T-helper 22 cell (primary cell): ENCODE measurements around the gene OR10G2.
"Not testable (repeated sequence)": the region's sequence is repeated elsewhere in the genome, so short reads cannot be mapped to it uniquely, and the experiment has no call there.

Experiments used
- DNase-seq: peaks from one replicate; pipeline ENCODE4 v3.0.0-alpha.2; 2020; ENCODE audit warnings: low read depth

The OR10G2 gene

GRCh38 chr14:21634840-21635239 lies at the start of gene OR10G2:
Gene OR10G2, minus strand, starts transcription at chr14:21634940. Its CDS starts 98 bp downstream, at chr14:21634842.
- no peak for DNase-seq

GRCh38 chr14:21680072-21680471 lies 45.3 kb upstream of the OR10G2 start:
- no peak for DNase-seq

- DNase-seq = no peak
These were observed 40.8 kb upstream of the OR10G2 start for GRCh38 chr14:21675566-21675965.

GRCh38 chr14:21673718-21674117 lies 39.0 kb upstream of the OR10G2 start, which contains the start of gene OR4E1:
Gene OR4E1, minus strand, starts transcription at chr14:21673818. Its CDS starts 2,883 bp downstream, at chr14:21670935.
- no peak for DNase-seq

- DNase-seq = no peak
These were observed 37.4 kb upstream of the OR10G2 start for GRCh38 chr14:21672116-21672515.

- DNase-seq = no peak
These were observed 36.6 kb upstream of the OR10G2 start for GRCh38 chr14:21671371-21671770.

GRCh38 chr14:21669284-21669683 lies 34.5 kb upstream of the OR10G2 start:
- DNase-seq = no peak

GRCh38 chr14:21668377-21668776 lies 33.6 kb upstream of the OR10G2 start:
- no peak for DNase-seq

GRCh38 chr14:21656980-21657379 lies 22.2 kb upstream of the OR10G2 start:
- no peak for DNase-seq

- no peak for DNase-seq
These were observed 19.5 kb upstream of the OR10G2 start for GRCh38 chr14:21654215-21654614.

- DNase-seq = no peak
These were observed 18.7 kb upstream of the OR10G2 start, which contains the start of gene OR4E2 for GRCh38 chr14:21653331-21653885. Gene OR4E2, plus strand, starts transcription at chr14:21653835. Its CDS starts 11,248 bp downstream, at chr14:21665083.

GRCh38 chr14:21652209-21652808 lies 17.6 kb upstream of the OR10G2 start:
- no peak for DNase-seq

GRCh38 chr14:21647380-21647779 lies 12.6 kb upstream of the OR10G2 start:
- DNase-seq = no peak

GRCh38 chr14:21643407-21643806 lies 8.7 kb upstream of the OR10G2 start:
- DNase-seq = no peak

GRCh38 chr14:21642683-21643082 lies 7.9 kb upstream of the OR10G2 start:
- DNase-seq = no peak

- DNase-seq = no peak
These were observed 3.7 kb downstream of the OR10G2 start for GRCh38 chr14:21631084-21631483.

GRCh38 chr14:21630503-21630902 lies 4.2 kb downstream of the OR10G2 start:
- not testable (repeated sequence) for DNase-seq

- no peak for DNase-seq
These were observed 8.1 kb downstream of the OR10G2 start for GRCh38 chr14:21626491-21627230.

- no peak for DNase-seq
These were observed 17.1 kb downstream of the OR10G2 start for GRCh38 chr14:21617614-21618013.

- DNase-seq = no peak
These were observed 20.5 kb downstream of the OR10G2 start for GRCh38 chr14:21614240-21614639.

- no peak for DNase-seq
These were observed 22.4 kb downstream of the OR10G2 start for GRCh38 chr14:21612324-21612723.

- DNase-seq = not testable (repeated sequence)
These were observed 32.6 kb downstream of the OR10G2 start for GRCh38 chr14:21602181-21602580.

- DNase-seq = no peak
These were observed 45.4 kb downstream of the OR10G2 start for GRCh38 chr14:21589317-21589716.
